H9 (cell line): ENCODE data around the gene TNIK. TPM values are rescaled to one million over a fixed set of nuclear protein-coding genes. Genes with fewer than 3 reads are reported as not detected.

Source experiments
- DNase-seq: peaks from one replicate; pipeline ENCODE4 v3.0.0-alpha.2; 2017
- H2AFZ ChIP-seq: one replicate; pipeline ENCODE4 v1.6.1; 2013; ENCODE audit warnings: mild to moderate bottlenecking, low read length, control low read depth, moderate library complexity
- H2AK5ac ChIP-seq: 2 replicates; pipeline ENCODE4 v1.6.1; 2013; ENCODE audit warnings: low read length, control low read depth, mixed read lengths; ENCODE audit not compliant: insufficient read length
- H2BK120ac ChIP-seq: one replicate; pipeline ENCODE4 v1.6.1; 2013; ENCODE audit warnings: low read depth, mild to moderate bottlenecking, low read length, control low read depth, inconsistent platforms; ENCODE audit not compliant: poor library complexity, severe bottlenecking
- H2BK12ac ChIP-seq: 2 replicates; pipeline ENCODE4 v1.6.1; 2013; ENCODE audit warnings: low read length, control low read depth, mixed read lengths, low read depth; ENCODE audit not compliant: insufficient read length
- H2BK15ac ChIP-seq: 2 replicates; pipeline ENCODE4 v1.6.1; 2013; ENCODE audit warnings: low read depth, low read length, control low read depth
- H2BK20ac ChIP-seq: one replicate; pipeline ENCODE4 v1.6.1; 2013; ENCODE audit warnings: low read depth, mild to moderate bottlenecking, low read length, control low read depth, inconsistent platforms; ENCODE audit not compliant: poor library complexity, severe bottlenecking
- H2BK5ac ChIP-seq: 2 replicates; pipeline ENCODE4 v1.6.1; 2013; ENCODE audit warnings: low read length, control low read depth, mixed read lengths; ENCODE audit not compliant: insufficient read length
- H3K14ac ChIP-seq: 2 replicates; pipeline ENCODE4 v1.6.1; 2013; ENCODE audit warnings: low read length, control low read depth; ENCODE audit not compliant: insufficient read depth
- H3K18ac ChIP-seq: 2 replicates; pipeline ENCODE4 v1.6.1; 2013; ENCODE audit warnings: low read depth, mild to moderate bottlenecking, mixed read lengths, low read length, control low read depth; ENCODE audit not compliant: insufficient read length
- H3K23ac ChIP-seq: 2 replicates; pipeline ENCODE4 v1.6.1; 2013; ENCODE audit warnings: low read length, control low read depth, mixed read lengths, low read depth; ENCODE audit not compliant: insufficient read length
- H3K23me2 ChIP-seq: 2 replicates; pipeline ENCODE4 v1.6.1; 2013; ENCODE audit warnings: low read depth, mild to moderate bottlenecking, mixed read lengths, low read length, control low read depth; ENCODE audit not compliant: insufficient read length, poor library complexity, severe bottlenecking
- H3K27ac ChIP-seq: 2 replicates; pipeline ENCODE4 v1.5.1; 2013; ENCODE audit warnings: low read length, control low read depth, mixed read lengths, low read depth; ENCODE audit not compliant: insufficient read length
- H3K27me3 ChIP-seq: 2 replicates; pipeline ENCODE4 v1.6.1; 2013; ENCODE audit warnings: low read length, control low read depth, inconsistent platforms; ENCODE audit not compliant: insufficient read depth
- H3K4ac ChIP-seq: 2 replicates; pipeline ENCODE4 v1.6.1; 2013; ENCODE audit warnings: low read depth, mild to moderate bottlenecking, control low read depth, inconsistent platforms, low read length, moderate library complexity
- H3K4me1 ChIP-seq: 2 replicates; pipeline ENCODE4 v1.6.1; 2013; ENCODE audit warnings: low read length, control low read depth, inconsistent platforms; ENCODE audit not compliant: insufficient read depth
- H3K4me2 ChIP-seq: 2 replicates; pipeline ENCODE4 v1.6.1; 2013; ENCODE audit warnings: low read length, control low read depth, mixed read lengths; ENCODE audit not compliant: insufficient read length, insufficient read depth
- H3K56ac ChIP-seq: 2 replicates; pipeline ENCODE4 v1.6.1; 2013; ENCODE audit warnings: low read depth, mild to moderate bottlenecking, mixed read lengths, low read length, control low read depth; ENCODE audit not compliant: insufficient read length
- H3K79me1 ChIP-seq: 2 replicates; pipeline ENCODE4 v1.6.1; 2013; ENCODE audit warnings: low read depth, mild to moderate bottlenecking, moderate library complexity, low read length, control low read depth, inconsistent platforms; ENCODE audit not compliant: insufficient read depth, poor library complexity, severe bottlenecking
- H3K79me2 ChIP-seq: 2 replicates; pipeline ENCODE4 v1.6.1; 2013; ENCODE audit warnings: low read length, control low read depth, inconsistent platforms; ENCODE audit not compliant: insufficient read depth
- H3K9ac ChIP-seq: 2 replicates; pipeline ENCODE4 v1.6.1; 2013; ENCODE audit warnings: low read length, control low read depth, mixed read lengths; ENCODE audit not compliant: insufficient read length; ENCODE audit errors: extremely low read depth
- H3K9me3 ChIP-seq: one replicate; pipeline ENCODE4 v1.6.1; 2013; ENCODE audit warnings: low read depth, low read length, inconsistent platforms; ENCODE audit not compliant: control insufficient read depth
- H3T11ph ChIP-seq: one replicate; pipeline ENCODE4 v1.6.1; 2013; ENCODE audit warnings: mild to moderate bottlenecking, low read length, control low read depth, inconsistent platforms
- H4K20me1 ChIP-seq: one replicate; pipeline ENCODE4 v1.6.1; 2013; ENCODE audit not compliant: control insufficient read depth, insufficient read length, insufficient read depth
- H4K5ac ChIP-seq: 2 replicates; pipeline ENCODE4 v1.6.1; 2013; ENCODE audit warnings: low read depth, mild to moderate bottlenecking, mixed read lengths, low read length, control low read depth; ENCODE audit not compliant: insufficient read length
- H4K8ac ChIP-seq: replicated peaks from 2 replicates; pipeline ENCODE4 v1.6.1; 2013; ENCODE audit warnings: low read length, control low read depth, mixed read lengths, low read depth; ENCODE audit not compliant: insufficient read length
- H4K91ac ChIP-seq: 2 replicates; pipeline ENCODE4 v1.6.1; 2013; ENCODE audit warnings: low read depth, mild to moderate bottlenecking, moderate library complexity, mixed read lengths, low read length, control low read depth; ENCODE audit not compliant: insufficient read length
- H3K27ac Mint-ChIP-seq, 3 experiments: 2 replicates in 2 of 3; 3 replicates in 1 of 3; pipeline ENCODE4 v1.8.0; 2020 to 2021; ENCODE audit warnings: mixed read lengths in 3 of 3, mild to moderate bottlenecking in 1 of 3, moderate library complexity in 1 of 3
- H3K27me3 Mint-ChIP-seq: 2 replicates; pipeline ENCODE4 v1.8.0; 2021; ENCODE audit warnings: low read depth, mild to moderate bottlenecking, moderate library complexity, mixed read lengths
- H3K36me3 Mint-ChIP-seq, 3 experiments: 2 replicates in 2 of 3; 3 replicates in 1 of 3; pipeline ENCODE4 v1.8.0; 2020 to 2021; ENCODE audit warnings: low read depth in 3 of 3, mixed read lengths in 3 of 3; ENCODE audit not compliant: insufficient read depth in 1 of 3
- H3K4me1 Mint-ChIP-seq, 2 experiments: 2 replicates each; pipeline ENCODE4 v1.8.0; 2020; ENCODE audit warnings: mixed read lengths in 2 of 2
- H3K4me3 Mint-ChIP-seq, 2 experiments: 2 replicates in 1 of 2; 3 replicates in 1 of 2; pipeline ENCODE4 v1.8.0; 2020 to 2021; ENCODE audit warnings: mild to moderate bottlenecking in 2 of 2, mixed read lengths in 2 of 2, moderate library complexity in 1 of 2
- H3K9me3 Mint-ChIP-seq, 2 experiments: 2 replicates in 1 of 2; 3 replicates in 1 of 2; pipeline ENCODE4 v1.8.0; 2020; ENCODE audit warnings: mild to moderate bottlenecking in 2 of 2, mixed read lengths in 2 of 2, moderate library complexity in 1 of 2
- CTCF ChIP-seq: fragments of 200-600 bp; sonication (generic); conservative IDR thresholded peaks from 3 replicates; pipeline ENCODE4 v1.8.0; 2021; ENCODE audit warnings: antibody characterized with exemption, mild to moderate bottlenecking
- WGBS: extraction: QIAGEN DNeasy Blood & Tissue Kit; methylation state at CpG from one replicate; pipeline ENCODE4 v1.1.7; 2013; ENCODE audit warnings: missing lambda C conversion rate, low lambda C conversion rate, mixed read lengths; ENCODE audit not compliant: insufficient read length; ENCODE audit errors: extremely low coverage; 5-methylcytosine and 5-hydroxymethylcytosine counted together
- total RNA-seq: library from RNA; stranded (reverse); gene quantifications from 2 replicates; pipeline ENCODE4 v1.2.1, GENCODE V29; 2021

The TNIK gene
- total RNA-seq, 1 experiment from 2014 or later, result 15.9 TPM

GRCh38 chr3:171481011-171481410 is 20.8 kb upstream of the TNIK start:
- no peaks in the 10 kb centered on the region for H3K79me2 ChIP-seq
- H3K27me3 ChIP-seq, result no peaks in the 10 kb centered on the region
- H2AFZ ChIP-seq, result no peak overlapping the region
- WGBS, result no CpG with 5 or more reads among the region's 1 CpG
- no peak overlapping the region for H2BK12ac ChIP-seq
- H3K27ac ChIP-seq, result no peak overlapping the region
- TF ChIP-seq CTCF, result no peak
- no peak overlapping the region for H2AK5ac ChIP-seq
- H3K36me3 Mint-ChIP-seq, result no peaks in the 10 kb centered on the region
- H2BK120ac ChIP-seq, result no peak overlapping the region
- no peak overlapping the region for H3K4me2 ChIP-seq
- no peak overlapping the region for H2BK5ac ChIP-seq
- H3K4ac ChIP-seq, result no peak overlapping the region
- no peaks in the 10 kb centered on the region for H4K20me1 ChIP-seq
- no peaks in the 10 kb centered on the region for H3K4me1 Mint-ChIP-seq
- no peak overlapping the region for H4K8ac ChIP-seq
- no peaks in the 10 kb centered on the region for H3K27me3 Mint-ChIP-seq
- no peak overlapping the region for H3K4me3 Mint-ChIP-seq
- no peak overlapping the region for H3T11ph ChIP-seq
- no peak overlapping the region for H3K23ac ChIP-seq
- H3K4me1 ChIP-seq, result no peaks in the 10 kb centered on the region
- H2BK20ac ChIP-seq, result no peak overlapping the region
- no peak overlapping the region for H3K18ac ChIP-seq
- H3K14ac ChIP-seq, result no peak overlapping the region
- no peak overlapping the region for H4K5ac ChIP-seq
- no peak overlapping the region for H3K27ac Mint-ChIP-seq
- H3K79me1 ChIP-seq, result no peaks in the 10 kb centered on the region
- no peaks in the 10 kb centered on the region for H3K23me2 ChIP-seq
- no peak overlapping the region for H3K56ac ChIP-seq
- H2BK15ac ChIP-seq, result no peak overlapping the region
- no peak overlapping the region for H3K9ac ChIP-seq
- no peaks in the 10 kb centered on the region for H3K9me3 ChIP-seq
- no peaks in the 10 kb centered on the region for H3K9me3 Mint-ChIP-seq
- DNase-seq, result no peak
- no peak overlapping the region for H4K91ac ChIP-seq
